Stimulated activated CD4-positive, alpha-beta T cell treated with anti-CD3 and anti-CD28 coated beads, Interleukin-2, amount 100 ng/mL, for 48 hours (primary cell): ENCODE data around the gene PTPN3.

ENCODE experiments used
- DNase-seq, 2 donors: peaks; one replicate each; pipeline ENCODE4 v3.0.0-alpha.2; 2020

PTPN3 gene

GRCh38 chr9:109474944-109475343, 23.2 kb downstream of the PTPN3 start:
- DNase-seq: no peak

GRCh38 chr9:109474170-109474569, 23.9 kb downstream of the PTPN3 start:
- no peak for DNase-seq

- no peak for DNase-seq
These were observed 24.8 kb downstream of the PTPN3 start for GRCh38 chr9:109473329-109473728.

- no peak for DNase-seq
These were observed 26.4 kb downstream of the PTPN3 start for GRCh38 chr9:109471475-109472393.

- DNase-seq: peak; percentile 55 to 66
These were observed 28.3 kb downstream of the PTPN3 start for GRCh38 chr9:109469646-109470358.

GRCh38 chr9:109468927-109469326, 29.2 kb downstream of the PTPN3 start:
- no peak for DNase-seq

- DNase-seq: no peak
These were observed 30.2 kb downstream of the PTPN3 start for GRCh38 chr9:109467936-109468335.

GRCh38 chr9:109466623-109467590, 31.2 kb downstream of the PTPN3 start:
- DNase-seq: no peak

GRCh38 chr9:109463924-109464625, 34.0 kb downstream of the PTPN3 start:
- DNase-seq: no peak

GRCh38 chr9:109460576-109460975, 37.5 kb downstream of the PTPN3 start:
- DNase-seq: no peak

- no peak for DNase-seq
These were observed 38.7 kb downstream of the PTPN3 start for GRCh38 chr9:109459423-109459822.

GRCh38 chr9:109458453-109459211, 39.5 kb downstream of the PTPN3 start:
- no peak for DNase-seq

- DNase-seq: no peak
These were observed 41.3 kb downstream of the PTPN3 start for GRCh38 chr9:109456811-109457210.

- DNase-seq: no peak
These were observed 42.2 kb downstream of the PTPN3 start for GRCh38 chr9:109455861-109456260.

- no peak for DNase-seq
These were observed 42.7 kb downstream of the PTPN3 start for GRCh38 chr9:109455391-109455790.

GRCh38 chr9:109454601-109455155, 43.4 kb downstream of the PTPN3 start:
- DNase-seq: no peak

- no peak for DNase-seq
These were observed 44.1 kb downstream of the PTPN3 start for GRCh38 chr9:109454041-109454440.

- DNase-seq: no peak
These were observed 44.8 kb downstream of the PTPN3 start for GRCh38 chr9:109453210-109453842.

- DNase-seq: no peak
These were observed 45.3 kb downstream of the PTPN3 start for GRCh38 chr9:109452761-109453160.

GRCh38 chr9:109451311-109452025, 46.6 kb downstream of the PTPN3 start:
- DNase-seq: no peak
